DND-41 (cell line): ENCODE measurements around the gene NRARP.
"Not testable (repeated sequence)": the region's sequence is repeated elsewhere in the genome, so short reads cannot be mapped to it uniquely, and the experiment has no call there.

Experiments used
- ATAC-seq: fragments of 200-7000 bp; cut with Tn5 transposase; 3 replicates; pipeline ENCODE4 v1.9.1; 2021; ENCODE audit warnings: low read depth; ENCODE audit not compliant: insufficient read depth
- DNase-seq: peaks from one replicate; pipeline ENCODE4 v3.0.0-alpha.2; 2020
- H2AFZ ChIP-seq: 2 replicates; pipeline ENCODE4 v1.6.0; 2012; ENCODE audit warnings: low read depth, low read length
- H3K27ac ChIP-seq: 2 replicates; pipeline ENCODE4 v1.5.1; 2012; ENCODE audit warnings: low read length, inconsistent platforms
- H3K27me3 ChIP-seq: fragments of 200-600 bp; sonication (generic); 2 replicates; pipeline ENCODE4 v1.6.0; 2012; ENCODE audit warnings: low read length, mild to moderate bottlenecking, inconsistent platforms; ENCODE audit not compliant: insufficient read depth, poor library complexity
- H3K36me3 ChIP-seq: 2 replicates; pipeline ENCODE4 v1.5.1; 2012; ENCODE audit warnings: low read length, inconsistent platforms; ENCODE audit not compliant: insufficient read depth
- H3K4me1 ChIP-seq: 2 replicates; pipeline ENCODE4 v1.5.1; 2012; ENCODE audit warnings: mild to moderate bottlenecking, low read length; ENCODE audit not compliant: insufficient read depth
- H3K4me2 ChIP-seq: 2 replicates; pipeline ENCODE4 v1.6.0; 2012; ENCODE audit warnings: mild to moderate bottlenecking, moderate library complexity, low read length, inconsistent platforms; ENCODE audit not compliant: insufficient read depth
- H3K4me3 ChIP-seq, 2 experiments: fragments of 200-600 bp in 1 of 2; shearing (Covaris generic) in 1 of 2; 2 replicates each; pipeline ENCODE4 v1.5.1; 2012 to 2016; ENCODE audit warnings: inconsistent platforms in 2 of 2, low read length in 2 of 2, mild to moderate bottlenecking in 2 of 2, low read depth in 1 of 2, moderate library complexity in 1 of 2
- H3K79me2 ChIP-seq: 2 replicates; pipeline ENCODE4 v1.6.0; 2012; ENCODE audit warnings: low read length, inconsistent platforms; ENCODE audit not compliant: insufficient read depth
- H3K9ac ChIP-seq: 2 replicates; pipeline ENCODE4 v1.6.0; 2012; ENCODE audit warnings: low read depth, mild to moderate bottlenecking, inconsistent platforms, low read length, moderate library complexity
- H3K9me3 ChIP-seq: 2 replicates; pipeline ENCODE4 v1.5.1; 2012; ENCODE audit warnings: low read length, moderate library complexity, mild to moderate bottlenecking, inconsistent platforms; ENCODE audit not compliant: insufficient read depth, severe bottlenecking
- H4K20me1 ChIP-seq: 2 replicates; pipeline ENCODE4 v1.6.0; 2012; ENCODE audit warnings: low read length; ENCODE audit not compliant: insufficient read depth
- EZH2 ChIP-seq: IDR thresholded peaks from 3 replicates; pipeline ENCODE4 v1.6.1; 2012; ENCODE audit warnings: borderline replicate concordance, low read depth, mild to moderate bottlenecking, moderate library complexity, low read length, inconsistent platforms; ENCODE audit not compliant: severe bottlenecking
- TF ChIP-seq, protein P1 (sequence below): IDR thresholded peaks from 2 replicates; pipeline ENCODE4 v1.5.1; 2012; ENCODE audit warnings: borderline replicate concordance, low read length, moderate library complexity, mild to moderate bottlenecking; ENCODE audit not compliant: poor library complexity, severe bottlenecking; ENCODE audit errors: extremely low read depth

The NRARP gene

DNA sequence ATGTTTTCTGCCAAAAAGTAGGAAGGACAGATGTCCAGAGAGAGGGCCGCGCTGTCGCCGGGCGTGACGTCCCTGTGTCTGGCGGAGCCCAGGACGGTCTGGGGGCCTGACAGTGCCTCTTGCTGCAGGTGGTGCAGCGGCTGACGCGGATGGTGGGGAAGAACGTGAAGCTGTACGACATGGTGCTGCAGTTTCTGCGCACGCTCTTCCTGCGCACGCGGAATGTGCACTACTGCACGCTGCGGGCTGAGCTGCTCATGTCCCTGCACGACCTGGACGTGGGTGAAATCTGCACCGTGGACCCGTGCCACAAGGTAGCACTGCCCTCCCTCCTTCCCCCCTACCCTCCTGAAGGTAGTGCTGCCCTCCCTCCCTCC, 39.2 kb downstream of the NRARP start:
- no peaks in the 10 kb centered on the region for H3K4me1 ChIP-seq
- H3K4me2 ChIP-seq: no peak overlapping the region
- TF ChIP-seq EZH2: no peak
- TF ChIP-seq, protein P1, sequence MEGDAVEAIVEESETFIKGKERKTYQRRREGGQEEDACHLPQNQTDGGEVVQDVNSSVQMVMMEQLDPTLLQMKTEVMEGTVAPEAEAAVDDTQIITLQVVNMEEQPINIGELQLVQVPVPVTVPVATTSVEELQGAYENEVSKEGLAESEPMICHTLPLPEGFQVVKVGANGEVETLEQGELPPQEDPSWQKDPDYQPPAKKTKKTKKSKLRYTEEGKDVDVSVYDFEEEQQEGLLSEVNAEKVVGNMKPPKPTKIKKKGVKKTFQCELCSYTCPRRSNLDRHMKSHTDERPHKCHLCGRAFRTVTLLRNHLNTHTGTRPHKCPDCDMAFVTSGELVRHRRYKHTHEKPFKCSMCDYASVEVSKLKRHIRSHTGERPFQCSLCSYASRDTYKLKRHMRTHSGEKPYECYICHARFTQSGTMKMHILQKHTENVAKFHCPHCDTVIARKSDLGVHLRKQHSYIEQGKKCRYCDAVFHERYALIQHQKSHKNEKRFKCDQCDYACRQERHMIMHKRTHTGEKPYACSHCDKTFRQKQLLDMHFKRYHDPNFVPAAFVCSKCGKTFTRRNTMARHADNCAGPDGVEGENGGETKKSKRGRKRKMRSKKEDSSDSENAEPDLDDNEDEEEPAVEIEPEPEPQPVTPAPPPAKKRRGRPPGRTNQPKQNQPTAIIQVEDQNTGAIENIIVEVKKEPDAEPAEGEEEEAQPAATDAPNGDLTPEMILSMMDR: no peak
- peaks cover 54% of the 10 kb centered on the region for H3K36me3 ChIP-seq
- no peaks in the 10 kb centered on the region for H3K27me3 ChIP-seq
- peaks cover 12% of the 10 kb centered on the region; the same call in 1 of the 2 replicates for H3K79me2 ChIP-seq
- no peak overlapping the region for H3K27ac ChIP-seq
- no peak overlapping the region for H3K9ac ChIP-seq
- ATAC-seq: no peak
- peaks cover 8% of the 10 kb centered on the region for H4K20me1 ChIP-seq
- no peaks in the 10 kb centered on the region for H3K9me3 ChIP-seq
- no peak for DNase-seq
- no peak overlapping the region for H2AFZ ChIP-seq
- no peak overlapping the region for H3K4me3 ChIP-seq

DNA sequence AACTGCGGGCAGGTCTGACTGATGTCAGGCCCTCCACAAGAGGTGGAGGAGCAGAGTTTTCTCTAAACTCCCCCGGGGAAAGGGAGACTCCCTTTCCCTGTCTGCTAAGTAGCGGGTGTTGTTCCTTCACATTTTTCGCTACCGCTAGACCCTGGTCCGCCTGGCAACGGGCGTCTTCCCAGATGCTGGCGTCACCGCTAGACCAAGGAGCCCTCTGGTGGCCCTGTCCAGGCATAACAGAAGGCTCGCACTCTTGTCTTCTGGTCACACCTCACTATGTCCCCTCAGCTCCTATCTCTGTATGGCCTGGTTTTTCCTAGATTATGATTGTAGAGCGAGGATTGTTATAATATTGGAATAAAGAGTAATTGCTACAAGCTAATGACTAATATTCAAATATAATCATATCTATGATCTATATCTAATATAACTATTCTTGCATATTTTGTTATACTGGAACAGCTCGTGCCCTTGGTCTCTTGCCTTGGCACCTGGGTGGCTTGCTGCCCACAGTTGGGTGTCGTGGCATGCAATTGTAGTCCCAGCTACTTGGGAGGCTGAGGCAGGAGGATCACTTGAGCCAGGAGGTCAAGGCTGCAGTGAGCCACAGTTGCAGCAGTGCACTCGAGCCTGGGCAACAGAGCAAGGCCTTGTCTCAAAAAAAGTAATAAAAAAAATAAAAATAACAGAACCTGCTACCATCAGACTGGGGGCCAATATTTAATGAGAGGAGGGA, 39.7 kb downstream of the NRARP start:
- H3K9ac ChIP-seq, H2AFZ ChIP-seq, H3K4me3 ChIP-seq, H3K4me1 ChIP-seq, H4K20me1 ChIP-seq, H3K27ac ChIP-seq, H3K9me3 ChIP-seq, DNase-seq, H3K4me2 ChIP-seq, ATAC-seq, H3K27me3 ChIP-seq: not testable (repeated sequence)
- Histone ChIP-seq H3K36me3 (peaks cover 51% of the 10 kb centered on the region), H3K79me2 (peaks cover 14% of the 10 kb centered on the region; the same call in 1 of the 2 replicates)
- TF ChIP-seq, protein P1: peak; percentile 27

DNA sequence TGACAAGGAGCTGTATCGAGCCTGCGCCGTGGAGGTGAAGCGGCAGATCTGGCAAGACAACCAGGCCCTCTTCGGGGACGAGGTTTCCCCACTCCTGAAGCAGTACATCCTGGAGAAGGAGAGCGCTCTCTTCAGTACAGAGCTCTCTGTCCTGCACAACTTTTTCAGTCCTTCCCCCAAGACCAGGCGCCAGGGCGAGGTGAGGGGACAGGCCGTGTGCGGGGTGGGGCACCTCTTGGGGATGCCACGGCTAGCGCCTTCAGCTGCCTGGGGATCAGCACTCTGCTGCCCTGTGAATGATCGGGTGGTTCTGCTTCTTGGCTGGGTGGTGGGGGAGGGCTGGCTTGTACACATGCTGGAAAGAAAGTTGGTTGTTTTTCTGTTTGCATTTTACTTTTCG, 45.2 kb downstream of the NRARP start:
- Histone ChIP-seq H3K4me3 (peak overlapping the region in 1 of 2 experiments; percentile 91; a peak in 3 of 4 replicates), H3K4me1 (peaks cover 31% of the 10 kb centered on the region), H3K27me3 (no peaks in the 10 kb centered on the region), H3K36me3 (peaks cover 29% of the 10 kb centered on the region), H3K9me3 (no peaks in the 10 kb centered on the region), H3K79me2 (peaks cover 38% of the 10 kb centered on the region), H3K27ac (no peak overlapping the region), H3K4me2 (peak overlapping the region; percentile 96), H4K20me1 (peaks cover 14% of the 10 kb centered on the region), H2AFZ (no peak overlapping the region), H3K9ac (peak overlapping the region; percentile 91)
- TF ChIP-seq EZH2: no peak
- TF ChIP-seq, protein P1: no peak
- ATAC-seq: no peak
- no peak for DNase-seq
